GM18505 (cell line): ENCODE measurements around the gene PPP1R13B.
"Not testable (repeated sequence)": the region's sequence is repeated elsewhere in the genome, so short reads cannot be mapped to it uniquely, and the experiment has no call there.

Experiments used
- ATAC-seq: cut with Tn5 transposase; IDR thresholded peaks from one replicate; pipeline ENCODE4 v1.9.1; 2021; ENCODE audit not compliant: unreplicated experiment
- POLR2A ChIP-seq: IDR thresholded peaks from 4 replicates; pipeline ENCODE4 v1.6.1; 2011; ENCODE audit warnings: borderline replicate concordance; ENCODE audit not compliant: insufficient read depth, insufficient read length; ENCODE audit errors: extremely low read depth

Gene PPP1R13B

DNA sequence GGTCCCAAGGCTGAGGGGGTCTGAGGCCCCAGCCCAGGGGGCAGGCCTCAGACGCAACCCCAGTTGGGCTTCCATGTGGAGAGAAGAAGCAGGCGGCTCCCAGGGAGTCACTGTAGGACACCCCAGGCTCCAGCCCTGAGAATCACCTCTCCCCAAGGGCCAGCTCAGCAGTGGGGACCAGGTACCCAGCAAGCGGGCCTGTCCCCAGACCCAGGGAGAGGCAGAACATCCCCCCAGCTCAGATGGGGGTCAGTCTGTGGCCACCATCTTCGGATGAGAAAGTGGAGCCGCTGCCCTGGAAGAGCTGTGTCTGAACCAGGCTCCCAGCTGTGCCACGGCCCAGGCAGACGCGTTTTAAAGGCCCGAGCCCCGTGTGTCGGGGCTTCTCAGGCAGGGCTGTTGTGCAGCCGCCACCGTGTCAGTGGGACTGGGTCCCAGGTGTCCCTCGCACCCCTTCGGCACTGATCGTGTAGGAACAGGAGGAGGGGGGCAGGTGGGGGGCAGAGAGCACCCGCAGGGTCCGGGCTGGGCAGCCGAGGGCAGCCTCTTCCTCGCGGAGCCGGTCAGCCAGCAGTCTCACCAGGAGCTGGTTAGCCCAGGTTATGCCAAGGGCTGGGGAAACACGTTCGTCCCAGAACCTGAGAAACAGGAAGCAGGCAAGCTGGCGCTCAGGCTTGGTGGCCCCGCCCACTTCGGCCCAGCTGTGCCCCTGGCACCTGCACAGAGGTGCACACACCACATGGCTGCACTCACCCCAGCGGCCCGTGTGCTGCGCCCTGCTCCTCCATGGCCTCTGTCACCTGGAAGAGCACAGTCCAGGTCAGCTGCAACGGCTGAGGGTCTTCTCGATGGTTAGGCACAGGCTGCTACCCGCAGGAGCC, 148.8 kb downstream of the PPP1R13B start:
- TF ChIP-seq POLR2A: no peak
- ATAC-seq: no peak

DNA sequence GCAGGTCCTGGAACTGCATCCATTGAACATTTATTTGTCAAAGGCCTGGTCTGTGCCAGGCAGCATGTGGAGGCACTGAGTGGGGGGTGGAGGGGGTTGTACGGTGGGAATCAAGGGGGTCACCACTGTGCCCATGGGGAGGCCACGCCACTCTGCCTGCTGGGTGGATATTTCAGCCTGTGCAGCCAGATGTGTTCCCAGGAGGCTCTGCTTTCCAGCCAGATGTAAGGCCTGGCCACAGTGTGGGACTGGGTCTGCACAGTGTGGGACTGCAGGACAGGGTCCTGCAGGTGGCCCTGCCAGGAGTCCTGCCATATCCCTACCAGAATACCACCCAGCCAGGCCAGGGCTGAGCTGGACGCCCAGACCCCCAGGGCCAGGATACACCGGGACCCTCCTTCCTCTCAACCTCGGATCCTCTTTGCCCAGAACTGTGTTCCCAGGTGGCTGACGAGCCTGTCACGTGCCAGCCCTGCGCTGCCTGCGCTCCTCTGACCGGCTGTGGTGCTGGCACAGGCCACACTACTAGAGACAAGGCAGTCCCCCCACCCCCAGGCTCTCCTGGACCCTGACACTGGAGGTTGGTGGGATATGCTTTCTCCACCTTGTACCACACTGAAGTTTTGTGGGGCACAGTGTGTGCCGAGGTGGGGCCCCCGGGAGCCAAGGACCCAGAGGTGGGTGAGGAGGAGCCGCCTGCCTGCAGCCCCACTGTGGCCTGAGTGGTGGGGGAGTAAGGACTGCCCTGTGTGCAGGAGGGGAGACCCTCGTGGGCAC, 149.6 kb downstream of the PPP1R13B start:
- peak; percentile 8 for TF ChIP-seq POLR2A

DNA sequence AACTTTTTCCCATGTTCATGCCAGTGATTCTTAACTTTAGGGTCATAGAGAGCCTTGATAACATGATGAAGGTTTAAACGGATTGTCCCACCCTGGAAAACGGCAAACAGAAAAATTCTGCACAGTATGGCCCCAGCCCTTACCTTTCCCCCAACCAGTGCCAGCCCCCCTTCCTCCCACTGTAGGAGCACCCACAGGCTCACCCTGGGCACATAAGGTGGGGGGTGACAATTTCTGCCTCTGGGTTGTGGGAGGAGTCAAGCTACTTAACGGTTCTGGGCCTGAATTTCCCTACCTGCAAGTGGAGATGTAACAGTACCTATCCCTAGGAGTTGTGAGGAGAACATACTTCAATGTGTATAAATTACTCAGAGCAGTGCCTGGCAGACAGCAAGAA, 150.2 kb downstream of the PPP1R13B start:
- no peak for ATAC-seq
- no peak for TF ChIP-seq POLR2A

More for the DNA sequence above, 149.6 kb downstream of the PPP1R13B start:
- ATAC-seq: no peak

DNA sequence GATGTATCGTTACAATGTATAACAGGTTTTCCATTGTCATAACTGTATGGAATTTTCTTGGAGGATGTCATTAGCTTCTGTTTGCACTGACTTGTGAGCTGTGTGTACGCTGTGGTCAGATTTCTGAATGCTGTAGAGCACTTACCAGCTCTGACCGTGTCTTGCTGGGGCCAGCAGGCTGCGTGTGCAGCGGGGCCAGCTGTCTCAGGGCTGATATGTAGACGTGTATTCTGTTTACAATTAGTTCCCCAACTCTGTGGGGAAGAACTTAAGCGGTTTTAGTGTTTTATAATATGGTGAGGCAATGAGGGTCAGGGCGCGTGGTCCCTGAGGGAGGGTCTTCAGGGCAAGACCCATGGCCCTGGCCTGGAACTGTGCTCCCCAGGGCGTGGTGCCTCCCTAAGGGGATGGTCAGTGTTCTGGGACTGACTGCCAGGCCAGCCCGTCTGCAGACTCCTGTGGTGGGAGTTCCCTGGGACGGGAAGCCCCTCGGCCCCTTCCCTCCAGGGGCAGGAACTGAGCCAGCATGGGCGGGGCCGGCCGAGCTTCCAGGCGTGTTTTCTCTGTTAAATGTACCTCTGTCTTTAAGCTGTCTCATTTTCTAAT, 150.8 kb downstream of the PPP1R13B start:
- TF ChIP-seq POLR2A: no peak
- no peak for ATAC-seq

DNA sequence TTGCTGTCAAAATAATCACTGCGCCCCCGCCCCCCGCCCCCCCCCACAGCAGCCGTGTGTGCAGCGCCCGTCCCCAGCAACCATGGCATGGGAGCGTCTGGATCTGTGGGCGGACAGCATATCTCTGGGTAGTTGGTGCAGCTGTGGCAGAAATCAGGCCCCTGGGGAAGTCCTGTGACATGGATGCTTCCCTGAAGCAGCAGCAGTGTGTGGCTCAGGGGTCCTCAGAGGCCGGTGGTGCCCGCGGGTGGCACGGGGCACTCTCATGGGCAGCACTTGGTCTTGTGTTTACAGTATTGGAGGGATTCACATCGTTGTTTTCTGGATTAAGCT, 151.3 kb downstream of the PPP1R13B start:
- no peak for TF ChIP-seq POLR2A

DNA sequence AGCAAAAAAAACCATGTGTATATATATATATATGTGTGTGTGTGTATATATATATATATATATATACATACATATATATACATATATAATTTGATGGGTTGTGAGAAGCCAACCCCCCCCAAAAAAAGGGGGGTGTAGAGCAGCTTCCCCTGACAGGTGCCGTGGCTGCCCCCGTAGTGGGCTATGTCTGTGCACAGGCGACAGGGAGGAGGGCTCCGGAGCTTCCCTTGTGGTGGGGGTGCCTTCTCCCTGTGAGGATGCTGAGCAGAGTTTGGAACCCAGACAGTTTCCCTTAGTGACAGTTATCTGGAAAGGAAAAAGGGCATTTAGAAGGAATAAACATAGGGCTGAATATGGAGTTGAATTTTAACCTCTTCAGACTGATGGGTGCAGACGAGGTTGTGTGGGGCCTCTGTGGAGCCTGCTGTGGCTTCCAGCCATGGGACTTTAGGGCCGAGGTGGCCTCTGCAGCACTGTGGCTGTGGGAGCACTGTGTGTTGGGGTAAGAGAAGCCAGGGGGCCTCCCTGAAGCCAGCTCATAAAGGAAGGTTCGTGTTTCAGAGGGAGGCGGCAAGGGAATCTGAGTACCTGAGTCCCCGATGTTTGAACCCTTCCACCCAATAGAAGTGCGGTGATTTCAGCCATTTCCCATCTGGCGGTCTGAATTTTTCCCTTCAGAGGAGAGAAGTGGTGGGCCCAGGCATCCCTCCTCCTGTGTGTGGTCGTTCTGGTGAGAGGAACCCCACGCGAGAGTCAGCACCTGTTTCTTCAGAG, 151.9 kb downstream of the PPP1R13B start:
- ATAC-seq: no peak
- no peak for TF ChIP-seq POLR2A

More for the DNA sequence above, 151.3 kb downstream of the PPP1R13B start:
- no peak for ATAC-seq

DNA sequence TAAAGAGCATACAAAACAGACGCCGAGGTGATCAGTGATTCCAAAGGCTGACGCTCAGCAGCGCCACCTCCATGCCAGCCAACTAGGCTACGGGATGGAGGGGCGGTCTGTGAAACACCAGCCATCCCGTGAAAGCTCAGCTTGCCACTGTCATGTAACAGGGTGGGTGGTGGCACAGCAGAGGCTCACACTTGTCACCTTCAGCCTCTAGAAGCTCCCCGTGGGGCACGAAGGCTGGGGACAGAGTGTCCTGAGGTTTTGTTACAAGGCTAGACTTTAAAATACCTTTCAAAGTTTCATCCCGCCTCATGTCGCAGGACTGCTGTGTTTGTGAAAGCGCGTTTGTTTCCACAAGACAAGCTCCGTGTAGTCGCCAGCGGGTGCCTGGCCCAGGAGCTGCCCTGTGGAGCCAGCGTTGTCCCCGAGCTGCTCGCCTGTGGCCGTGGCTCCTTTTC, 152.8 kb downstream of the PPP1R13B start:
- TF ChIP-seq POLR2A: no peak
- no peak for ATAC-seq

DNA sequence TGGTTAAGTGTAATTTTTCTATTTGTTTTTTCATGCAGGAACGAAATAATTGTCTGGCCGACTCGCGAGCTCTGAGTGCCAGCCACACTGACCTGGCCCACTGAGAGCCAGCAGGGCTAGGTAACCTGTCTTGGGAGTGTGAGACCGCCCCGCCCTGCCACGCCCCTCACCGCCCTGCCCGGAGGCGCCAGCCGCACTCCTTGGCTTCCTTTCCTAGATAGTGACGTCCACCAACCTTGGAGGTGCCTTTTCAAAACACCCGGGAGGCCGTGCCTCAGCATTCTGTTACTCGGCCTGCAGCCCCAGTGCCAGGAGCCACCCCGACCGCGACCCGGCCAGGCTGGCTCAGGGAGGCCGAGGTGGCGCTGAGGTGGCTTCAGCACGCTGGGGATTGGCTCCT, 153.9 kb downstream of the PPP1R13B start:
- no peak for ATAC-seq
- TF ChIP-seq POLR2A: no peak

DNA sequence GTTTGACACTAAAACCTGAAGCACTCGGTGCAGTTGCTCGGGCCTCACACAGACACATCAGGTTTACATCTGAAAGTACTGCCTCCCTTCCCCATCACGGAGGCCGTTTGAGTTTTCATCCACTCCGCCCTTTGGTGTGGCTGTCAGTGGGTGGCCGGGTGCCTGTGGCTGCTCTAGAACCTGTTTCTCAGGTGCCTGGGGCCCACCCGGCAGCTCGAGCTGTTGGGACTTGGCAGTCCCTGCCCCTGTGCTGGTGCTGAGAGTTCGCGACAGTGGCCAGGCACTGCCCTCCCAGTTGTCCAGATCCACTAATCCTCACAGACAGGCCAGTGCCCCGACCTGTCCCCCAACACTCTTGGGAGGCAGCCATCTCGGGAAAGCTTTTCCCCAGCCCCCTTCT, 154.5 kb downstream of the PPP1R13B start:
- no peak for ATAC-seq
- no peak for TF ChIP-seq POLR2A

DNA sequence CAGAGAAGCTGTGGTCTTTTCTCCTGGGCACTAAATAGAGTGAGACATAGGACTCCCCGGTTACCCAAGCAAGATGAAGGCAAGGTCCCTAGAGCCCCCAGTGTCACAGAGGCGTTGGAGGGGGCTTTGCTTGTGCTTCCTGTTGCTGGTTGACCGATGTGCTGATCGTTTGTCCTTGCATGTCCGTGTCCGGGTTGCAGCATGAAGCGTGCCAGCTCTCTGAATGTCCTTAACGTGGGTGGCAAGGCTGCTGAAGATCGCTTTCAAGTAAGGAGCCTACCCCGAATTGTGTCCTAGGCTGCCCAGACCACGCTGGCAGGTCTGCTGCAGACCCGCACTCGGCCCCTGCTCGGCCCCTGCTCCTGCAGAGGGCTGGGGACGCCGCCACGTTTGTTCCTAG, 155.2 kb downstream of the PPP1R13B start:
- TF ChIP-seq POLR2A: no peak
- ATAC-seq: no peak

DNA sequence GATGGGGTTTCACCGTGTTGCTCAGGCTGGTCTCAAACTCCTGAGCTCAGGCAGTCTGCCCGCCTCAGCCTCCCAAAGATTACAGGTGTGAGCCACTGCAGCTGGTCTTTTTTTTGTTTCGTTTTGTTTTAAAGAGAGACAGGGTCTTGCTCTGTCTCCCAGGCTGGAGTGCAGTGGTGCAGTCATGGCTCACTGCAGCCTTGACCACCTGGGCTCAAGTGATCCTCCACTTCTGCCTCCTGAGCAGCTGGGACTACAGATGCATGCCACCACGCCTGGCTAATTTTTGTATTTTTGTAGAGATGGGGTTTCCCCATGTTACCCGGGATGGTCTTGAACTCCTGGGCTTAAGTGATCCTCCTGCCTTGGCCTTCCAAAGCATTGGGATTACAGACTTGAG, 155.7 kb downstream of the PPP1R13B start:
- not testable (repeated sequence) for ATAC-seq

DNA sequence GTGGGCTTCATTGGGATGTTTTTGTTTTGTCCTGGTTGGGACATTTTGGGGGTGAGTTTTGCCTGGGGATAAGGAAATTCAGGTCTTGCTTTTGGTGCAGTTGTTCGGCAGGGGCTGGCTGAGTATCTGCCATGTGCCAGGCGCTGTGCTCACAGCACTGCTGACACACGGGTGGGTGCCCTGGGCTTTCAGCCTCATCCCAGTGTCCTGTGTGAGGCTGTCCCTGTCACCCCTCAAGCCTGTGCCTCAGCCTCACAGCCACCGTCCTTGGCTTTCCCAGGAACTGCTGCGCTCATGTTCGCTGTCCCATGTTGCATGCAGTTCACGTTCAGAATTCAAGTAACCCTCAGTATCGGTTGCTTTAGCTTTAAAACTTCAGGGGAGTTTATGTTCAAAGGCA, 157.0 kb downstream of the PPP1R13B start:
- TF ChIP-seq POLR2A: no peak
- ATAC-seq: no peak
